Fibroblast of lung (primary cell): ENCODE data around the gene NCKIPSD. TPM values are rescaled to one million over a fixed set of nuclear protein-coding genes. Genes with fewer than 3 reads are reported as not detected.

Experiments used
- DNase-seq, 2 donors: peaks; one replicate each; pipeline versions ENCODE4 v3.0.0 to v3.0.0-alpha.2; 2010; ENCODE audit warnings: low read depth in 2 of 2
- H2AFZ ChIP-seq: 2 replicates; pipeline ENCODE4 v1.5.1; 2012; ENCODE audit warnings: low read length, control low read depth, inconsistent platforms
- H3K27ac ChIP-seq: 2 replicates; pipeline ENCODE4 v1.5.1; 2011; ENCODE audit warnings: low read length, control low read depth; ENCODE audit not compliant: insufficient read depth
- H3K27me3 ChIP-seq: 2 replicates; pipeline ENCODE4 v1.5.1; 2011; ENCODE audit warnings: mild to moderate bottlenecking, low read length; ENCODE audit not compliant: control insufficient read depth, insufficient read depth
- H3K36me3 ChIP-seq: 2 replicates; pipeline ENCODE4 v1.5.1; 2011; ENCODE audit warnings: low read length; ENCODE audit not compliant: control insufficient read depth, insufficient read depth
- H3K4me1 ChIP-seq: 2 replicates; pipeline ENCODE4 v1.5.1; 2011; ENCODE audit warnings: low read length; ENCODE audit not compliant: control insufficient read depth, insufficient read depth; ENCODE audit errors: extremely low read depth
- H3K4me2 ChIP-seq: 2 replicates; pipeline ENCODE4 v1.5.1; 2011; ENCODE audit warnings: low read length, control low read depth; ENCODE audit not compliant: insufficient read depth; ENCODE audit errors: extremely low read depth
- H3K4me3 ChIP-seq, 4 experiments: fragments of 200-600 bp in 1 of 4; sonication (generic) in 1 of 4; replicated peaks in 1 of 4; 2 replicates each; pipeline ENCODE4 v1.5.1; 2011 to 2016; ENCODE audit warnings: low read length in 4 of 4, low read depth in 3 of 4, mild to moderate bottlenecking in 3 of 4, control low read depth in 2 of 4, inconsistent platforms in 1 of 4, mixed read lengths in 1 of 4; ENCODE audit not compliant: insufficient read depth in 1 of 4; ENCODE audit errors: control extremely low read depth in 1 of 4
- H3K79me2 ChIP-seq: 2 replicates; pipeline ENCODE4 v1.5.1; 2012; ENCODE audit warnings: mild to moderate bottlenecking, low read length, inconsistent platforms; ENCODE audit not compliant: control insufficient read depth, insufficient read depth
- H3K9ac ChIP-seq: 2 replicates; pipeline ENCODE4 v1.5.1; 2011; ENCODE audit warnings: mild to moderate bottlenecking, low read length, control low read depth; ENCODE audit not compliant: insufficient read depth
- H3K9me3 ChIP-seq: 2 replicates; pipeline ENCODE4 v1.5.1; 2012; ENCODE audit warnings: low read depth, low read length; ENCODE audit not compliant: control insufficient read depth, insufficient read depth
- H4K20me1 ChIP-seq: 2 replicates; pipeline ENCODE4 v1.5.1; 2011; ENCODE audit warnings: low read length; ENCODE audit not compliant: control insufficient read depth, insufficient read depth; ENCODE audit errors: extremely low read depth
- CTCF ChIP-seq, 2 donors: IDR thresholded peaks in 1 of 2; conservative IDR thresholded peaks in 1 of 2; 1 replicate in 1 of 2; 2 replicates in 1 of 2; pipeline ENCODE4 v1.5.1; 2011 to 2012; ENCODE audit warnings: low read length in 2 of 2, control low read depth in 1 of 2, inconsistent platforms in 1 of 2, low read depth in 1 of 2, mild to moderate bottlenecking in 1 of 2
- EZH2 ChIP-seq: IDR thresholded peaks from 2 replicates; pipeline ENCODE4 v1.5.1; 2012; ENCODE audit warnings: low read length, control low read depth, mild to moderate bottlenecking; ENCODE audit errors: missing control alignments
- polyA plus RNA-seq, 2 donors: library from polyadenylated mRNA; depleted of rRNA in 1 of 2; stranded (reverse) in 1 of 2; unstranded in 1 of 2; fragments of >200 nt; gene quantifications; 2 replicates each; pipeline ENCODE4 v1.2.1, GENCODE V29; 2011 to 2012; ENCODE audit warnings: missing spikeins in 1 of 2
- total RNA-seq: library from RNA; depleted of rRNA; stranded (reverse); fragments of >200 nt; gene quantifications from 2 replicates; pipeline ENCODE4 v1.2.1, GENCODE V29; 2014

The NCKIPSD gene
- total and polyA plus RNA-seq, 2 donors (not counting 1 experiment from before 2014, with no cell fraction given), result 14.6 to 23.3 TPM

DNA sequence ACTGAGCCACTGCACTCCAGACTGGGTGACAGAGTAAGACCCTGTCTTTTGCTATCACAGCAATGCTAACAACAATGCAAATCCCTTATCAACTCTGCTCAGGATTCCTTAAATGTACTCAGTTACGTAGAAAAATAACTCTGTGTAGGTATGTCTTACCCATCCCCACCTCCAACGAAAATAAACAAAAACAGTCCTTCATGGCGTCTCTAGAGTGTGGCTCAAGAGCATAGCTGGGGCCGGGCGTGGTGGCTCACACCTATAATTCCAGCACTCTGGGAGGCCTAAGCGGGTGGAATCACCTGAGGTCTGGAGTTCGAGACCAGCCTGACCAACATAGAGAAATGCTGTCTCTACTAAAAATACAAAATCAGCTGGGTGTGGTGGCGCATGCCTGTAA, 13.2 kb upstream of the NCKIPSD start:
- Histone ChIP-seq H3K27me3 (no peaks in the 10 kb centered on the region), H3K4me2 (no peak overlapping the region), H3K9ac (no peak overlapping the region), H3K27ac (no peak overlapping the region), H3K36me3 (peaks cover 8% of the 10 kb centered on the region), H4K20me1 (peaks cover 3% of the 10 kb centered on the region), H3K4me3 (no peak overlapping the region), H3K4me1 (peaks cover 13% of the 10 kb centered on the region), H2AFZ (no peak overlapping the region), H3K9me3 (no peaks in the 10 kb centered on the region), H3K79me2 (peaks cover 80% of the 10 kb centered on the region)
- no peak for TF ChIP-seq CTCF (conservative IDR thresholded peaks at IDR 0.05 in 1 of 2, IDR thresholded peaks at IDR 0.05 in 1 of 2; ENCODE audit: low read depth in 1 of 2, low read length in 2 of 2)
- TF ChIP-seq EZH2, result no peak
- no peak for DNase-seq

DNA sequence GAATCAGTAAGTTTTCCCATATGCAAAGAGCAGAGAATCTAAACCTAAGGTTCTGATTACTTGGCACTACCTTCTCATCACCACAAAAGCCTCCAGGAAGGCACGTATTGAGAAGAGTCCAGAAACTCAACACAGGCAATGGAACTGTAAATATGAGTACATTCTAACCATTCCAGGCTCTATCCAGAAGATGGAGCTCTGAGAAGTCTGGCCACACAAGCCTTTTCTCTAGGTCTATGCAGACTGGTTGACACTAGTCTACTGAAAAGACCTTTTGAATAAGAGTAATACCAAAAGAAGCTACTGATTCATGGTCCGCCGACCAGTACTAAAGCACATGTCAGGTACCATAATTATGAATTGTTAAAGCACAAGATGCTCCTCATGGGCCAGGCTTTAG, 12.2 kb upstream of the NCKIPSD start:
- Histone ChIP-seq H3K27me3 (no peaks in the 10 kb centered on the region), H3K79me2 (peaks cover 82% of the 10 kb centered on the region), H4K20me1 (peaks cover 3% of the 10 kb centered on the region), H3K27ac (no peak overlapping the region), H2AFZ (no peak overlapping the region), H3K4me1 (peaks cover 14% of the 10 kb centered on the region), H3K4me3 (no peak overlapping the region), H3K9me3 (no peaks in the 10 kb centered on the region), H3K36me3 (peaks cover 11% of the 10 kb centered on the region), H3K9ac (no peak overlapping the region), H3K4me2 (no peak overlapping the region)
- no peak for DNase-seq
- peak in 1 of 2 donors; percentile 11 for TF ChIP-seq CTCF (conservative IDR thresholded peaks at IDR 0.05 in 1 of 2, IDR thresholded peaks at IDR 0.05 in 1 of 2; ENCODE audit: low read depth in 1 of 2, low read length in 2 of 2)
- TF ChIP-seq EZH2, result no peak

- TF ChIP-seq CTCF (conservative IDR thresholded peaks at IDR 0.05 in 1 of 2, IDR thresholded peaks at IDR 0.05 in 1 of 2; ENCODE audit: low read depth in 1 of 2, low read length in 2 of 2) (no peak), EZH2 (no peak)
- H2AFZ ChIP-seq, result no peak overlapping the region
- H3K4me2 ChIP-seq, result no peak overlapping the region
- no peaks in the 10 kb centered on the region for H3K9me3 ChIP-seq
- no peaks in the 10 kb centered on the region for H3K27me3 ChIP-seq
- H3K4me3 ChIP-seq, result no peak overlapping the region
- peaks cover 15% of the 10 kb centered on the region for H3K36me3 ChIP-seq
- H3K79me2 ChIP-seq, result peaks cover 79% of the 10 kb centered on the region
- H3K4me1 ChIP-seq, result peaks cover 17% of the 10 kb centered on the region
- no peak overlapping the region for H3K9ac ChIP-seq
- no peak overlapping the region for H3K27ac ChIP-seq
- no peak for DNase-seq
- peaks cover 3% of the 10 kb centered on the region for H4K20me1 ChIP-seq
Observed at GRCh38 chr3:48696601-48697000, 10.9 kb upstream of the NCKIPSD start.
